HG03108 (cell line): ENCODE data around the gene FOXE3.
"Not testable (repeated sequence)": the region's sequence is repeated elsewhere in the genome, so short reads cannot be mapped to it uniquely, and the experiment has no call there.

ENCODE experiments used
- ATAC-seq: cut with Tn5 transposase; IDR thresholded peaks from one replicate; pipeline ENCODE4 v1.9.1; 2021; ENCODE audit warnings: moderate library complexity; ENCODE audit not compliant: unreplicated experiment

Gene FOXE3

GRCh38 chr1:47444562-47445465 is 28.7 kb downstream of the FOXE3 start:
- ATAC-seq: no peak

GRCh38 chr1:47445823-47446550 is 29.9 kb downstream of the FOXE3 start:
- ATAC-seq: no peak

GRCh38 chr1:47448462-47449222 is 32.6 kb downstream of the FOXE3 start:
- ATAC-seq: no peak

- ATAC-seq: no peak
Measured at GRCh38 chr1:47449822-47450552, 33.9 kb downstream of the FOXE3 start.

- no peak for ATAC-seq
Measured at GRCh38 chr1:47450606-47451005, 34.5 kb downstream of the FOXE3 start.

GRCh38 chr1:47452426-47452825 is 36.3 kb downstream of the FOXE3 start:
- ATAC-seq: no peak

- not testable (repeated sequence) for ATAC-seq
Measured at GRCh38 chr1:47453910-47454309, 37.8 kb downstream of the FOXE3 start.

GRCh38 chr1:47456250-47456649 is 40.2 kb downstream of the FOXE3 start:
- ATAC-seq: no peak

GRCh38 chr1:47457547-47457946 is 41.5 kb downstream of the FOXE3 start:
- not testable (repeated sequence) for ATAC-seq

GRCh38 chr1:47459253-47459788 is 43.2 kb downstream of the FOXE3 start:
- no peak for ATAC-seq

- no peak for ATAC-seq
Measured at GRCh38 chr1:47460040-47460439, 44.0 kb downstream of the FOXE3 start.

- no peak for ATAC-seq
Measured at GRCh38 chr1:47460456-47460855, 44.4 kb downstream of the FOXE3 start.

GRCh38 chr1:47465605-47466004 is 49.5 kb downstream of the FOXE3 start:
- no peak for ATAC-seq
